GM19397 (cell line): ENCODE data around the gene CXCL12.

Experiments used
- ATAC-seq: cut with Tn5 transposase; IDR thresholded peaks from one replicate; pipeline ENCODE4 v1.9.1; 2021; ENCODE audit warnings: mild to moderate bottlenecking, moderate library complexity; ENCODE audit not compliant: unreplicated experiment

Gene CXCL12

GRCh38 chr10:44366941-44367630 lies 17.8 kb downstream of the CXCL12 start:
- no peak for ATAC-seq

GRCh38 chr10:44364566-44364965 lies 20.3 kb downstream of the CXCL12 start:
- no peak for ATAC-seq

GRCh38 chr10:44363716-44364115 lies 21.2 kb downstream of the CXCL12 start:
- ATAC-seq, result no peak

- no peak for ATAC-seq
These were observed 21.8 kb downstream of the CXCL12 start for GRCh38 chr10:44362866-44363711.

- ATAC-seq, result no peak
These were observed 23.8 kb downstream of the CXCL12 start for GRCh38 chr10:44361109-44361508.

- ATAC-seq, result no peak
These were observed 26.7 kb downstream of the CXCL12 start for GRCh38 chr10:44358080-44358771.

- ATAC-seq, result no peak
These were observed 27.8 kb downstream of the CXCL12 start for GRCh38 chr10:44357023-44357540.

- ATAC-seq, result no peak
These were observed 28.5 kb downstream of the CXCL12 start for GRCh38 chr10:44356139-44357022.

- ATAC-seq, result no peak
These were observed 29.3 kb downstream of the CXCL12 start for GRCh38 chr10:44355630-44356029.

GRCh38 chr10:44354771-44355170 lies 30.1 kb downstream of the CXCL12 start:
- ATAC-seq, result no peak

- no peak for ATAC-seq
These were observed 31.2 kb downstream of the CXCL12 start for GRCh38 chr10:44353721-44354120.

- ATAC-seq, result no peak
These were observed 31.8 kb downstream of the CXCL12 start for GRCh38 chr10:44353128-44353390.

GRCh38 chr10:44352316-44353127 lies 32.4 kb downstream of the CXCL12 start:
- no peak for ATAC-seq

GRCh38 chr10:44348496-44348895 lies 36.4 kb downstream of the CXCL12 start:
- no peak for ATAC-seq

- no peak for ATAC-seq
These were observed 37.1 kb downstream of the CXCL12 start for GRCh38 chr10:44347609-44348400.

GRCh38 chr10:44344727-44345126 lies 40.2 kb downstream of the CXCL12 start:
- no peak for ATAC-seq

GRCh38 chr10:44343843-44344242 lies 41.1 kb downstream of the CXCL12 start:
- no peak for ATAC-seq

- ATAC-seq, result no peak
These were observed 43.0 kb downstream of the CXCL12 start for GRCh38 chr10:44341886-44342285.

GRCh38 chr10:44340557-44340956 lies 44.3 kb downstream of the CXCL12 start:
- no peak for ATAC-seq
